HepG2 (cell line): ENCODE data around the gene ZNF383. TPM values are rescaled to one million over a fixed set of nuclear protein-coding genes. Genes with fewer than 3 reads are reported as not detected.

Experiments
- DNMT1 ChIP-seq: sonication (generic); formaldehyde crosslinking; IDR thresholded peaks from 2 replicates; pipeline ENCODE4 v1.5.1; 2020; ENCODE audit warnings: mild to moderate bottlenecking, missing genetic modification reagents
- DNMT3B ChIP-seq: conservative IDR thresholded peaks from 2 replicates; pipeline ENCODE4 v1.6.1; 2016; ENCODE audit warnings: missing biosample characterization, control low read depth
- KDM3A ChIP-seq: IDR thresholded peaks from 2 replicates; pipeline ENCODE4 v1.6.1; 2018; ENCODE audit warnings: low read depth, missing compliant biosample characterization
- KLF12 ChIP-seq: sonication (generic); formaldehyde crosslinking; IDR thresholded peaks from 2 replicates; pipeline ENCODE4 v1.4.0; 2020; ENCODE audit warnings: missing genetic modification reagents, borderline replicate concordance
- RFXANK ChIP-seq: IDR thresholded peaks from 2 replicates; pipeline ENCODE4 v1.6.1; 2016
- U2AF2 ChIP-seq: fragments of 200-400 bp; formaldehyde crosslinking; IDR thresholded peaks from 2 replicates; pipeline ENCODE4 v1.6.1; 2017; ENCODE audit warnings: low read depth, mild to moderate bottlenecking, low read length
- ZNF121 ChIP-seq: sonication (generic); formaldehyde crosslinking; IDR thresholded peaks from 2 replicates; pipeline ENCODE4 v1.5.0; 2020; ENCODE audit warnings: mild to moderate bottlenecking, missing genetic modification reagents
- ZNF180 ChIP-seq: sonication (generic); formaldehyde crosslinking; IDR thresholded peaks from 2 replicates; pipeline ENCODE4 v1.4.0; 2020; ENCODE audit warnings: low read depth, missing genetic modification reagents, borderline replicate concordance
- ZNF205 ChIP-seq: IDR thresholded peaks from 2 replicates; pipeline ENCODE4 v1.6.1; 2018; ENCODE audit warnings: missing biosample characterization, missing genetic modification reagents
- ZNF329 ChIP-seq: sonication (generic); formaldehyde crosslinking; IDR thresholded peaks from 2 replicates; pipeline ENCODE4 v1.9.0; 2021; ENCODE audit warnings: low read depth, mild to moderate bottlenecking, missing genetic modification reagents
- ZNF407 ChIP-seq: sonication (generic); formaldehyde crosslinking; IDR thresholded peaks from one replicate; pipeline ENCODE4 v1.5.1; 2020; ENCODE audit warnings: mild to moderate bottlenecking, missing genetic modification reagents; ENCODE audit errors: not compliant biosample characterization
- ZNF646 ChIP-seq: sonication (generic); formaldehyde crosslinking; IDR thresholded peaks from 2 replicates; pipeline ENCODE4 v1.9.0; 2021; ENCODE audit warnings: mild to moderate bottlenecking, missing genetic modification reagents
- ZNF749 ChIP-seq: sonication (generic); formaldehyde crosslinking; IDR thresholded peaks from 2 replicates; pipeline ENCODE4 v1.8.0; 2022; ENCODE audit warnings: mild to moderate bottlenecking, missing genetic modification reagents, moderate library complexity, borderline replicate concordance
- polyA plus RNA-seq, 8 experiments: library from polyadenylated mRNA; depleted of rRNA in 3 of 8; stranded (reverse) in 7 of 8; unstranded in 1 of 8; fragments of >200 nt; fragmentation: Illumina TruSeq in 4 of 8; extraction: Trizol in 4 of 8; gene quantifications; 2 replicates each; pipeline versions ENCODE4 v1.2.1 to v1.2.3, GENCODE V29; 2011 to 2016; ENCODE audit warnings: low read depth in 4 of 8, missing spikeins in 1 of 8, mixed read lengths in 1 of 8; ENCODE audit not compliant: insufficient read depth in 1 of 8
- total RNA-seq, 5 experiments: library from RNA; depleted of rRNA; stranded (reverse); fragments of >200 nt; fragmentation: Illumina TruSeq; extraction: Trizol; gene quantifications; 2 replicates each; pipeline ENCODE4 v1.2.3, GENCODE V29; 2016; ENCODE audit warnings: low read depth in 1 of 5
- TF ChIP-seq, protein P1 (sequence below): sonication (generic); formaldehyde crosslinking; IDR thresholded peaks from 2 replicates; pipeline ENCODE4 v1.4.0; 2020; ENCODE audit warnings: missing genetic modification reagents; ENCODE audit errors: not compliant biosample characterization

Gene ZNF383
- total and polyA plus RNA-seq, 2 of the 13 experiments (the other 11 are each of a cell fraction or from before 2014, with no cell fraction given), result 2.6 to 4.1 TPM

GRCh38 chr19:37217775-37218591 lies at the start of gene ZNF383 (continued):
- no peak for TF ChIP-seq ZNF749 (CRISPR knock-in tag)
- peak; percentile 92 for TF ChIP-seq ZNF646 (CRISPR knock-in tag)
- TF ChIP-seq, protein P1, sequence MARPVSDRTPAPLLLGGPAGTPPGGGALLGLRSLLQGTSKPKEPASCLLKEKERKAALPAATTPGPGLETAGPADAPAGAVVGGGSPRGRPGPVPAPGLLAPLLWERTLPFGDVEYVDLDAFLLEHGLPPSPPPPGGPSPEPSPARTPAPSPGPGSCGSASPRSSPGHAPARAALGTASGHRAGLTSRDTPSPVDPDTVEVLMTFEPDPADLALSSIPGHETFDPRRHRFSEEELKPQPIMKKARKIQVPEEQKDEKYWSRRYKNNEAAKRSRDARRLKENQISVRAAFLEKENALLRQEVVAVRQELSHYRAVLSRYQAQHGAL (CRISPR knock-in tag), result no peak
- peak; percentile 28; the same call in 1 of the 2 replicates for TF ChIP-seq DNMT1 (CRISPR knock-in tag)
- no peak for TF ChIP-seq KDM3A (CRISPR knock-in tag)
- peak; percentile 25 for TF ChIP-seq ZNF407 (CRISPR knock-in tag)
- TF ChIP-seq DNMT3B (CRISPR knock-in tag), result no peak; the same call in 1 of the 2 replicates
- TF ChIP-seq U2AF2, result no peak
- TF ChIP-seq ZNF329 (CRISPR knock-in tag), result no peak
- TF ChIP-seq KLF12 (CRISPR knock-in tag), result no peak
- TF ChIP-seq RFXANK (CRISPR knock-in tag), result no peak
- no peak for TF ChIP-seq ZNF180 (CRISPR knock-in tag)
- no peak for TF ChIP-seq ZNF205 (CRISPR knock-in tag)
- TF ChIP-seq ZNF121 (CRISPR knock-in tag), result no peak
